ENCODE measurements around the gene ZNF561.

DNA sequence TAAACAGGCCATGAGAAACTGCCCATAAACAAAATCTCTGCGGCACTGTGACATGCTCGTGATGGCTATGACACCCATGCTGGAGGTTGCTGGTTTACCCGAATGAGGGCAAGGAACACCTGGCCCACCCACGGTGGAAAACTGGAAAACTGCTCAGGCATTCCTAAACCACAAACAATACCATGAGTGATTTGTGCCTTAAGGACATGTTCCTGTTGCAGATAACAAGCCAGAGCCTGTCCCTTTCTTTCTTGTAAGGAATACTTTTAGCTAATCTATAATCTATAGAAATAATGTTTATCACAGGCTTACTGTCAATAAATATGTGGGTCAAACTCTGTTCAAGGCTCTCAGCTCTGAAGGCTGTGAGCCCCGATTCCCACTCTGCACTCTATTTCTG lies 12.1 kb downstream of the ZNF561 start:
- TF ChIP-seq, protein P1, sequence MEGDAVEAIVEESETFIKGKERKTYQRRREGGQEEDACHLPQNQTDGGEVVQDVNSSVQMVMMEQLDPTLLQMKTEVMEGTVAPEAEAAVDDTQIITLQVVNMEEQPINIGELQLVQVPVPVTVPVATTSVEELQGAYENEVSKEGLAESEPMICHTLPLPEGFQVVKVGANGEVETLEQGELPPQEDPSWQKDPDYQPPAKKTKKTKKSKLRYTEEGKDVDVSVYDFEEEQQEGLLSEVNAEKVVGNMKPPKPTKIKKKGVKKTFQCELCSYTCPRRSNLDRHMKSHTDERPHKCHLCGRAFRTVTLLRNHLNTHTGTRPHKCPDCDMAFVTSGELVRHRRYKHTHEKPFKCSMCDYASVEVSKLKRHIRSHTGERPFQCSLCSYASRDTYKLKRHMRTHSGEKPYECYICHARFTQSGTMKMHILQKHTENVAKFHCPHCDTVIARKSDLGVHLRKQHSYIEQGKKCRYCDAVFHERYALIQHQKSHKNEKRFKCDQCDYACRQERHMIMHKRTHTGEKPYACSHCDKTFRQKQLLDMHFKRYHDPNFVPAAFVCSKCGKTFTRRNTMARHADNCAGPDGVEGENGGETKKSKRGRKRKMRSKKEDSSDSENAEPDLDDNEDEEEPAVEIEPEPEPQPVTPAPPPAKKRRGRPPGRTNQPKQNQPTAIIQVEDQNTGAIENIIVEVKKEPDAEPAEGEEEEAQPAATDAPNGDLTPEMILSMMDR (IDR thresholded peaks at IDR 0.05), result no peak
- no peak for TF ChIP-seq POLR2A (IDR thresholded peaks at IDR 0.05)
